Neural cell (in vitro differentiated cells): ENCODE measurements around the gene PDK4.

Source experiments
- CTCF ChIP-seq: fragments of 450-650 bp; IDR thresholded peaks from 2 replicates; pipeline ENCODE4 v1.5.1; 2014; ENCODE audit warnings: antibody characterized with exemption, mild to moderate bottlenecking, moderate library complexity; ENCODE audit not compliant: poor library complexity, severe bottlenecking
- EP300 ChIP-seq: fragments of 450-650 bp; conservative IDR thresholded peaks from 2 replicates; pipeline ENCODE4 v1.6.1; 2014; ENCODE audit warnings: antibody characterized with exemption, mild to moderate bottlenecking, moderate library complexity; ENCODE audit not compliant: poor library complexity, severe bottlenecking
- POLR2AphosphoS5 ChIP-seq: IDR thresholded peaks from 2 replicates; pipeline ENCODE4 v1.6.1; 2012
- RAD21 ChIP-seq: fragments of 450-650 bp; conservative IDR thresholded peaks from 2 replicates; pipeline ENCODE4 v1.6.1; 2014; ENCODE audit warnings: antibody characterized with exemption, mild to moderate bottlenecking, moderate library complexity
- TF ChIP-seq, protein P1 (sequence below): IDR thresholded peaks from 2 replicates; pipeline ENCODE4 v1.6.1; 2012; ENCODE audit warnings: borderline replicate concordance

- TF ChIP-seq EP300, result peak; percentile 34
- TF ChIP-seq CTCF, result no peak
- TF ChIP-seq, protein P1, sequence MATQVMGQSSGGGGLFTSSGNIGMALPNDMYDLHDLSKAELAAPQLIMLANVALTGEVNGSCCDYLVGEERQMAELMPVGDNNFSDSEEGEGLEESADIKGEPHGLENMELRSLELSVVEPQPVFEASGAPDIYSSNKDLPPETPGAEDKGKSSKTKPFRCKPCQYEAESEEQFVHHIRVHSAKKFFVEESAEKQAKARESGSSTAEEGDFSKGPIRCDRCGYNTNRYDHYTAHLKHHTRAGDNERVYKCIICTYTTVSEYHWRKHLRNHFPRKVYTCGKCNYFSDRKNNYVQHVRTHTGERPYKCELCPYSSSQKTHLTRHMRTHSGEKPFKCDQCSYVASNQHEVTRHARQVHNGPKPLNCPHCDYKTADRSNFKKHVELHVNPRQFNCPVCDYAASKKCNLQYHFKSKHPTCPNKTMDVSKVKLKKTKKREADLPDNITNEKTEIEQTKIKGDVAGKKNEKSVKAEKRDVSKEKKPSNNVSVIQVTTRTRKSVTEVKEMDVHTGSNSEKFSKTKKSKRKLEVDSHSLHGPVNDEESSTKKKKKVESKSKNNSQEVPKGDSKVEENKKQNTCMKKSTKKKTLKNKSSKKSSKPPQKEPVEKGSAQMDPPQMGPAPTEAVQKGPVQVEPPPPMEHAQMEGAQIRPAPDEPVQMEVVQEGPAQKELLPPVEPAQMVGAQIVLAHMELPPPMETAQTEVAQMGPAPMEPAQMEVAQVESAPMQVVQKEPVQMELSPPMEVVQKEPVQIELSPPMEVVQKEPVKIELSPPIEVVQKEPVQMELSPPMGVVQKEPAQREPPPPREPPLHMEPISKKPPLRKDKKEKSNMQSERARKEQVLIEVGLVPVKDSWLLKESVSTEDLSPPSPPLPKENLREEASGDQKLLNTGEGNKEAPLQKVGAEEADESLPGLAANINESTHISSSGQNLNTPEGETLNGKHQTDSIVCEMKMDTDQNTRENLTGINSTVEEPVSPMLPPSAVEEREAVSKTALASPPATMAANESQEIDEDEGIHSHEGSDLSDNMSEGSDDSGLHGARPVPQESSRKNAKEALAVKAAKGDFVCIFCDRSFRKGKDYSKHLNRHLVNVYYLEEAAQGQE, result peak; percentile 72
- no peak for TF ChIP-seq RAD21
- peak; percentile 52 for TF ChIP-seq POLR2AphosphoS5
Observed at GRCh38 chr7:95537468-95537867, 58.8 kb downstream of the PDK4 start.
